Adrenal gland (tissue), 5 donors: ENCODE results near the gene ZRANB1.

Source experiments
- POLR2A ChIP-seq, 2 donors: fragments of 450-650 bp; IDR thresholded peaks; one replicate each; pipeline ENCODE4 v1.6.1; 2017; ENCODE audit warnings: antibody characterized with exemption in 2 of 2, mild to moderate bottlenecking in 2 of 2, moderate library complexity in 1 of 2
- TF ChIP-seq, protein P1 (sequence below), 6 experiments: fragments of 450-650 bp in 4 of 6; fragments of 200-600 bp in 2 of 6; sonication (generic) in 1 of 6; IDR thresholded peaks; 1 replicate in 5 of 6; 2 replicates in 1 of 6; pipeline versions ENCODE4 v1.5.1 to v1.8.0; 2016 to 2021; ENCODE audit warnings: antibody characterized with exemption in 6 of 6, mild to moderate bottlenecking in 2 of 6, moderate library complexity in 1 of 6
- donor health status: DM: no; HTN: no; CAD: no.

DNA sequence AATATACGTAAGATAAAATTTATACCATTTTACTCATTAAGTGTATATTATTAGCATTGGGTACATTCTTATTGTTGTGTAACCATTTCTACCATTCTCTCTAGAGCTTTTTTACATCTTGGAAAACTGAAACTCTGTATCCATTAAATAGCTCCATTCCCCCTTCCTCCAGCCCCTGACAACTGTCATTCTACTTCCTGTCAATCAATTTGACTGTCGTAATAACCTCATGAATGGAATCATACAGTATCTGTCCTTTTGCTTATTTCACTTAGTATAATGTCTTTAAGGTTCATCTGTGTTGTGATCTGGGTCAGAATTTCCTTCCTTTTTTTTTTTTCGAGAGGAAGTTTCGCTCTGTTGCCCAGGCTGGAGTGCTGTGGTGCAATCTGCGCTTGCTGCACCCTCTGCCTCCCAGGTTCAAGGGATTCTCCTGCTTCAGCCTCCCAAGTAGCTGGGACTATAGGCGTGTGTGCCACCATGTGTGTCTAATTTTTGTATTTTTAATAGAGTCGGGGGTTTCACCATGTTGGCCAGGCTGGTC, 15.6 kb downstream of the ZRANB1 start:
- no peak for TF ChIP-seq POLR2A (IDR thresholded peaks at IDR 0.05)
- TF ChIP-seq, protein P1, sequence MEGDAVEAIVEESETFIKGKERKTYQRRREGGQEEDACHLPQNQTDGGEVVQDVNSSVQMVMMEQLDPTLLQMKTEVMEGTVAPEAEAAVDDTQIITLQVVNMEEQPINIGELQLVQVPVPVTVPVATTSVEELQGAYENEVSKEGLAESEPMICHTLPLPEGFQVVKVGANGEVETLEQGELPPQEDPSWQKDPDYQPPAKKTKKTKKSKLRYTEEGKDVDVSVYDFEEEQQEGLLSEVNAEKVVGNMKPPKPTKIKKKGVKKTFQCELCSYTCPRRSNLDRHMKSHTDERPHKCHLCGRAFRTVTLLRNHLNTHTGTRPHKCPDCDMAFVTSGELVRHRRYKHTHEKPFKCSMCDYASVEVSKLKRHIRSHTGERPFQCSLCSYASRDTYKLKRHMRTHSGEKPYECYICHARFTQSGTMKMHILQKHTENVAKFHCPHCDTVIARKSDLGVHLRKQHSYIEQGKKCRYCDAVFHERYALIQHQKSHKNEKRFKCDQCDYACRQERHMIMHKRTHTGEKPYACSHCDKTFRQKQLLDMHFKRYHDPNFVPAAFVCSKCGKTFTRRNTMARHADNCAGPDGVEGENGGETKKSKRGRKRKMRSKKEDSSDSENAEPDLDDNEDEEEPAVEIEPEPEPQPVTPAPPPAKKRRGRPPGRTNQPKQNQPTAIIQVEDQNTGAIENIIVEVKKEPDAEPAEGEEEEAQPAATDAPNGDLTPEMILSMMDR (IDR thresholded peaks at IDR 0.05) = no peak
